Measurements from ENCODE around the gene RUNX1. TPM values are rescaled to one million over a fixed set of nuclear protein-coding genes. Genes with fewer than 3 reads are reported as not detected.

RUNX1 gene
- total RNA-seq, 2 donors from 2014 or later: 3.8 to 7.6 TPM

- H3K4me1 ChIP-seq: peaks cover 0 to 8% of the 10 kb centered on the region in 2 donors
- no peak overlapping the region for H3K4me3 ChIP-seq
- no peak overlapping the region for H3K27ac ChIP-seq
- no peaks in the 10 kb centered on the region for H3K27me3 ChIP-seq
- no peak for DNase-seq (ENCODE audit: low spot score)
- no peaks in the 10 kb centered on the region for H3K9me3 ChIP-seq
- H3K36me3 ChIP-seq: no peaks in the 10 kb centered on the region
- TF ChIP-seq CTCF (IDR thresholded peaks at IDR 0.05): no peak
Observed at GRCh38 chr21:35045542-35046262, 3.4 kb downstream of the RUNX1 start.

- H3K4me1 ChIP-seq: peaks cover 0 to 6% of the 10 kb centered on the region in 2 donors
- H3K9me3 ChIP-seq: no peaks in the 10 kb centered on the region
- TF ChIP-seq CTCF (IDR thresholded peaks at IDR 0.05): no peak
- no peaks in the 10 kb centered on the region for H3K36me3 ChIP-seq
- H3K27me3 ChIP-seq: no peaks in the 10 kb centered on the region
- H3K27ac ChIP-seq: no peak overlapping the region
- DNase-seq (ENCODE audit: low spot score): no peak
- H3K4me3 ChIP-seq: no peak overlapping the region
Observed at GRCh38 chr21:35044770-35045541, 4.1 kb downstream of the RUNX1 start.

- no peak for TF ChIP-seq CTCF (IDR thresholded peaks at IDR 0.05)
- no peak for DNase-seq (ENCODE audit: low spot score)
- Histone ChIP-seq H3K4me3 (no peak overlapping the region), H3K27ac (no peak overlapping the region), H3K36me3 (no peaks in the 10 kb centered on the region), H3K27me3 (no peaks in the 10 kb centered on the region), H3K4me1 (peaks cover 0 to 6% of the 10 kb centered on the region in 2 donors), H3K9me3 (no peaks in the 10 kb centered on the region)
Observed at GRCh38 chr21:35044128-35044527, 5.0 kb downstream of the RUNX1 start.

GRCh38 chr21:35043549-35043948, 5.6 kb downstream of the RUNX1 start:
- TF ChIP-seq CTCF (IDR thresholded peaks at IDR 0.05): no peak
- no peaks in the 10 kb centered on the region for H3K27me3 ChIP-seq

GRCh38 chr21:35042836-35043235, 6.3 kb downstream of the RUNX1 start:
- no peak for TF ChIP-seq CTCF (IDR thresholded peaks at IDR 0.05)
- Histone ChIP-seq H3K4me3 (no peak overlapping the region), H3K27ac (no peak overlapping the region), H3K36me3 (no peaks in the 10 kb centered on the region), H3K27me3 (no peaks in the 10 kb centered on the region), H3K9me3 (no peaks in the 10 kb centered on the region), H3K4me1 (peaks cover 0 to 6% of the 10 kb centered on the region in 2 donors)
- no peak for DNase-seq (ENCODE audit: low spot score)

More at GRCh38 chr21:35043549-35043948, 5.6 kb downstream of the RUNX1 start:
- H3K4me1 ChIP-seq: peaks cover 0 to 6% of the 10 kb centered on the region in 2 donors
- H3K4me3 ChIP-seq: no peak overlapping the region
- H3K36me3 ChIP-seq: no peaks in the 10 kb centered on the region
- no peak overlapping the region for H3K27ac ChIP-seq
- DNase-seq (ENCODE audit: low spot score): no peak
- H3K9me3 ChIP-seq: no peaks in the 10 kb centered on the region

Measured in right atrium auricular region (tissue), 2 donors.